NCI-H2196 (cell line): ENCODE results near the gene ACTN4.
A peak's percentile ranks its signal among the peaks of the same experiment; 100 is the strongest.

ENCODE experiments used
- DNase-seq: peaks from one replicate; lab custom pipeline; 2025; ENCODE audit not compliant: unreplicated experiment; lab: John Stamatoyannopoulos, UW

Gene ACTN4

GRCh38 chr19:38722947-38723605, 75.6 kb downstream of the ACTN4 start:
- DNase-seq: no peak

- no peak for DNase-seq
Measured at GRCh38 chr19:38723606-38723965, 76.1 kb downstream of the ACTN4 start.

GRCh38 chr19:38723990-38724854, 76.8 kb downstream of the ACTN4 start:
- no peak for DNase-seq

GRCh38 chr19:38725469-38726283, 78.2 kb downstream of the ACTN4 start:
- no peak for DNase-seq

GRCh38 chr19:38726284-38726673, 78.8 kb downstream of the ACTN4 start:
- no peak for DNase-seq

GRCh38 chr19:38726761-38727301, 79.4 kb downstream of the ACTN4 start:
- no peak for DNase-seq

- DNase-seq: no peak
Measured at GRCh38 chr19:38727306-38727867, 79.9 kb downstream of the ACTN4 start.

GRCh38 chr19:38727868-38728660, 80.6 kb downstream of the ACTN4 start:
- DNase-seq: no peak

GRCh38 chr19:38728752-38729541, 81.5 kb downstream of the ACTN4 start:
- DNase-seq: no peak

GRCh38 chr19:38729653-38730469, 82.4 kb downstream of the ACTN4 start:
- peak; percentile 71 for DNase-seq

- no peak for DNase-seq
Measured at GRCh38 chr19:38730470-38730730, 83.0 kb downstream of the ACTN4 start.

GRCh38 chr19:38730731-38731589, 83.5 kb downstream of the ACTN4 start:
- no peak for DNase-seq

- DNase-seq: peak; percentile 87
Measured at GRCh38 chr19:38731654-38732301, 84.3 kb downstream of the ACTN4 start.

GRCh38 chr19:38733241-38733492, 85.7 kb downstream of the ACTN4 start:
- DNase-seq: no peak

GRCh38 chr19:38733493-38734175, 86.2 kb downstream of the ACTN4 start:
- DNase-seq: no peak

- DNase-seq: no peak
Measured at GRCh38 chr19:38734176-38734425, 86.7 kb downstream of the ACTN4 start.

- DNase-seq: no peak
Measured at GRCh38 chr19:38734426-38735256, 87.2 kb downstream of the ACTN4 start.
